ENCODE data around the gene ACO1.

DNA sequence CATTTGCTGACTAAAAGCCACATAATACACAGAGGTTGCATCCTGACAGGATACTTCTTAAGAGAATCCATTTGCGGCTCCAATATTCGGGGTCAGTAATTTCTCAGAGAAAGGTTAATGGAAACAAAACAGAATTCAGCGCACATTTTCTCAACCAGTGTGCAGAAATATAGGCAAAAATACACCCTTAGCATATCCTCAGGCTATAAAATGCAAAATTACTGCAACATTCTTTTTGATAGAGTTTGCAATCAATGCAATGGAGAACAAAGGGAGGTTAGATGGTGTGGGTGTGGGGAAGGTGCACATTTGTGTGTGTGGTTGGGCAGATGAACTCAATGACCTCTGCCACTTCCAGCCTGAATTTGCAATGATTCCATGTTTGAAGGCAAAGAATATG lies 35.4 kb upstream of the ACO1 start:
- TF ChIP-seq CTCF (conservative IDR thresholded peaks at IDR 0.05; ENCODE audit: low read length) (no peak), EZH2phosphoT487 (IDR thresholded peaks at IDR 0.05; ENCODE audit: borderline replicate concordance) (no peak)

All from Loucy (cell line).